HCT116 (cell line): ENCODE data around the gene FAM222B. TPM values are rescaled to one million over a fixed set of nuclear protein-coding genes. Genes with fewer than 3 reads are reported as not detected.

ENCODE experiments used
- ATAC-seq: fragments of 200-7000 bp; cut with Tn5 transposase; 2 replicates; pipeline ENCODE4 v1.9.1; 2020; ENCODE audit warnings: mild to moderate bottlenecking, moderate library complexity
- BruUV-seq: library from RNA; stranded (reverse); fragments of 400-500 nt; replicated peaks from 2 replicates; lab custom pipeline; 2021; lab: Mats Ljungman, UMichigan
- CTCF ChIA-PET: fragments of 300-600 bp; sonication (Branson Sonifier 250); formaldehyde crosslinking; loops from one replicate; lab custom pipeline; 2021; ENCODE audit warnings: antibody characterized with exemption; lab: Charles Lee
- POLR2A ChIA-PET: fragments of 300-600, 350-600 bp; sonication (Branson Sonifier 250); formaldehyde crosslinking; loops from one replicate; lab custom pipeline; 2021; ENCODE audit warnings: antibody characterized with exemption; lab: Charles Lee
- RAD21 ChIA-PET, 2 experiments: fragments of 300-600 bp; sonication (Branson Sonifier 250); formaldehyde crosslinking; loops; one replicate each; lab custom pipeline; 2023; ENCODE audit warnings: low total read pairs in 2 of 2; ENCODE audit not compliant: uncharacterized antibody in 2 of 2, unreplicated experiment in 2 of 2, low non-redundant PET in 1 of 2; lab: Charles Lee
- DNase-seq: peaks from one replicate; pipeline ENCODE4 v3.0.0-alpha.2; 2010; ENCODE audit warnings: low read depth, low spot score
- H2AFZ ChIP-seq: fragments of 200-600 bp; shearing (Covaris generic), sonication (generic); 2 replicates; pipeline ENCODE4 v1.6.1; 2017; ENCODE audit warnings: low read depth, mixed run types, mixed read lengths, antibody characterized with exemption, low read length; ENCODE audit not compliant: poor library complexity, severe bottlenecking
- H3K27ac ChIP-seq: 2 replicates; pipeline ENCODE4 v1.5.1; 2012; ENCODE audit warnings: low read depth, low read length
- H3K27me3 ChIP-seq: fragments of 200-600 bp; sonication (generic); 2 replicates; pipeline ENCODE4 v1.6.1; 2016; ENCODE audit warnings: mixed run types, low read length, mixed read lengths; ENCODE audit not compliant: insufficient read depth
- H3K36me3 ChIP-seq, 2 experiments: fragments of 200-500 bp in 1 of 2; fragments of 200-600 bp in 1 of 2; sonication (Bioruptor generic) in 1 of 2; sonication (generic) in 1 of 2; 2 replicates each; pipeline versions ENCODE4 v1.5.1 to v1.6.1; 2014 to 2016; ENCODE audit warnings: low read length in 2 of 2, inconsistent platforms in 1 of 2, mixed read lengths in 1 of 2, mixed run types in 1 of 2; ENCODE audit not compliant: insufficient read depth in 2 of 2, control insufficient read depth in 1 of 2
- H3K4me1 ChIP-seq, 2 experiments: fragments of 200-600 bp in 1 of 2; sonication (generic) in 1 of 2; 2 replicates each; pipeline versions ENCODE4 v1.5.1 to v1.6.1; 2012 to 2017; ENCODE audit warnings: low read length in 2 of 2, inconsistent platforms in 1 of 2, mild to moderate bottlenecking in 1 of 2, mixed read lengths in 1 of 2, mixed run types in 1 of 2, moderate library complexity in 1 of 2; ENCODE audit not compliant: insufficient read depth in 2 of 2, control insufficient read depth in 1 of 2
- H3K4me2 ChIP-seq: fragments of 200-600 bp; sonication (generic); 2 replicates; pipeline ENCODE4 v1.6.1; 2017; ENCODE audit warnings: mixed run types, low read length, mixed read lengths
- H3K4me3 ChIP-seq, 2 experiments: fragments of 200-600 bp in 1 of 2; sonication (generic) in 1 of 2; replicated peaks in 1 of 2; 2 replicates each; pipeline ENCODE4 v1.5.1; 2011 to 2016; ENCODE audit warnings: low read length in 2 of 2, control low read depth in 1 of 2, low read depth in 1 of 2, mild to moderate bottlenecking in 1 of 2, mixed read lengths in 1 of 2, mixed run types in 1 of 2
- H3K79me2 ChIP-seq: fragments of 200-600 bp; sonication (generic); 2 replicates; pipeline ENCODE4 v1.6.1; 2017; ENCODE audit warnings: mild to moderate bottlenecking, mixed run types, low read length, moderate library complexity, mixed read lengths; ENCODE audit not compliant: insufficient read depth
- H3K9ac ChIP-seq: fragments of 200-600 bp; sonication (generic); 2 replicates; pipeline ENCODE4 v1.6.1; 2016; ENCODE audit warnings: low read length, mixed read lengths
- H3K9me2 ChIP-seq: fragments of 200-600 bp; sonication (generic), shearing (Covaris generic); 2 replicates; pipeline ENCODE4 v1.6.1; 2017; ENCODE audit warnings: mixed run types, mild to moderate bottlenecking, moderate library complexity; ENCODE audit not compliant: insufficient read depth
- H3K9me3 ChIP-seq, 2 experiments: fragments of 200-500 bp in 1 of 2; fragments of 200-600 bp in 1 of 2; sonication (Bioruptor generic) in 1 of 2; sonication (generic) in 1 of 2; 2 replicates each; pipeline ENCODE4 v1.6.1; 2014 to 2017; ENCODE audit warnings: low read length in 2 of 2, mixed read lengths in 2 of 2, inconsistent platforms in 1 of 2, low read depth in 1 of 2, mild to moderate bottlenecking in 1 of 2, mixed run types in 1 of 2, moderate library complexity in 1 of 2; ENCODE audit not compliant: control insufficient read depth in 1 of 2, insufficient read depth in 1 of 2
- H4K20me1 ChIP-seq: fragments of 200-600 bp; sonication (generic), shearing (Covaris generic); 2 replicates; pipeline ENCODE4 v1.6.1; 2017; ENCODE audit warnings: mixed run types, mild to moderate bottlenecking, moderate library complexity; ENCODE audit not compliant: insufficient read depth
- ATF3 ChIP-seq: IDR thresholded peaks from 2 replicates; pipeline ENCODE4 v1.6.1; 2012
- CBX3 ChIP-seq: IDR thresholded peaks from 2 replicates; pipeline ENCODE4 v1.6.1; 2012; ENCODE audit warnings: low read depth
- CEBPB ChIP-seq: IDR thresholded peaks from 2 replicates; pipeline ENCODE4 v1.6.1; 2012; ENCODE audit warnings: low read depth
- CTCF ChIP-seq, 3 experiments: fragments of 200-600 bp in 1 of 3; sonication (generic) in 1 of 3; IDR thresholded peaks in 2 of 3; conservative IDR thresholded peaks in 1 of 3; 2 replicates each; pipeline ENCODE4 v1.5.1; 2012 to 2017; ENCODE audit warnings: low read depth in 2 of 3, low read length in 2 of 3, antibody characterized with exemption in 1 of 3, borderline replicate concordance in 1 of 3, control low read depth in 1 of 3, mild to moderate bottlenecking in 1 of 3, mixed read lengths in 1 of 3, mixed run types in 1 of 3, moderate library complexity in 1 of 3; ENCODE audit not compliant: insufficient read depth in 1 of 3
- ELF1 ChIP-seq: IDR thresholded peaks from 2 replicates; pipeline ENCODE4 v1.6.1; 2012; ENCODE audit warnings: low read depth, borderline replicate concordance
- EZH2phosphoT487 ChIP-seq: fragments of 200-600 bp; IDR thresholded peaks from 2 replicates; pipeline ENCODE4 v1.6.1; 2018; ENCODE audit warnings: antibody characterized with exemption, borderline replicate concordance
- FOSL1 ChIP-seq: IDR thresholded peaks from 2 replicates; pipeline ENCODE4 v1.6.1; 2012; ENCODE audit warnings: low read depth
- JUND ChIP-seq: IDR thresholded peaks from 2 replicates; pipeline ENCODE4 v1.6.1; 2012
- RAD21 ChIP-seq: IDR thresholded peaks from 2 replicates; pipeline ENCODE4 v1.6.1; 2012; ENCODE audit warnings: low read depth, mild to moderate bottlenecking
- REST ChIP-seq: IDR thresholded peaks from 2 replicates; pipeline ENCODE4 v1.6.1; 2012; ENCODE audit warnings: low read depth
- SIN3A ChIP-seq: IDR thresholded peaks from 2 replicates; pipeline ENCODE4 v1.6.1; 2012; ENCODE audit warnings: low read depth
- SRF ChIP-seq: IDR thresholded peaks from 2 replicates; pipeline ENCODE4 v1.6.1; 2012; ENCODE audit warnings: low read depth
- TCF7L2 ChIP-seq: IDR thresholded peaks from 2 replicates; pipeline ENCODE4 v1.7.0; 2011; ENCODE audit warnings: borderline replicate concordance, inconsistent platforms; ENCODE audit not compliant: insufficient read depth, insufficient read length; ENCODE audit errors: extremely low read depth
- YY1 ChIP-seq: IDR thresholded peaks from 2 replicates; pipeline ENCODE4 v1.6.1; 2011; ENCODE audit warnings: low read length, low read depth, moderate library complexity, mild to moderate bottlenecking; ENCODE audit not compliant: insufficient replicate concordance; ENCODE audit errors: extremely low read depth
- ZBTB33 ChIP-seq: IDR thresholded peaks from 2 replicates; pipeline ENCODE4 v1.6.1; 2011; ENCODE audit warnings: mild to moderate bottlenecking, low read length, moderate library complexity; ENCODE audit not compliant: insufficient replicate concordance; ENCODE audit errors: extremely low read depth
- ZNF274 ChIP-seq: fragments of 200-500 bp; sonication (Bioruptor generic); IDR thresholded peaks from 2 replicates; pipeline ENCODE4 v1.6.1; 2014; ENCODE audit warnings: mild to moderate bottlenecking, low read depth, low read length, inconsistent platforms
- intact Hi-C: fragments of 100-400 bp; cut with micrococcal nuclease; formaldehyde crosslinking; loops from 2 replicates; pipeline ENCODE4 v1.10.0; 2022
- total RNA-seq: library from RNA; stranded (reverse); gene quantifications from one replicate; pipeline ENCODE4 v1.2.1, GENCODE V29; 2021; ENCODE audit not compliant: unreplicated experiment

FAM222B gene
- total RNA-seq, 1 experiment from 2014 or later = 22.7 TPM

GRCh38 chr17:28743243-28744103, 99.1 kb downstream of the FAM222B start, which contains the start of gene TRAF4:
Gene TRAF4 (plus strand): TSS chr17:28744011. CDS start chr17:28744113, 102 bp downstream.
- POLR2A ChIA-PET = interaction anchor here (0.7 to 11.6 kb wide), 6 partner anchors 8 to 208 kb away, joined by 4 to 149 read pairs (median 6); partner anchors contain the start of genes NEK8, PHF12, RPL23A and TLCD1
- H3K9ac ChIP-seq = peak within 1 kb of the TSS; percentile 100
- peak within 1 kb of the TSS; percentile 97 to 100 for H3K4me3 ChIP-seq
- peaks cover 15% of the 10 kb centered on the region; the same call in 1 of the 2 replicates for H4K20me1 ChIP-seq
- intact Hi-C loops = loop anchor here (1.0 kb wide), 1 partner anchor 16 kb away; no protein-coding TSS in a partner anchor
- H3K27me3 ChIP-seq = no peaks in the 10 kb centered on the region
- peaks cover 13 to 30% of the 10 kb centered on the region in 2 experiments for H3K36me3 ChIP-seq
- no peaks in the 10 kb centered on the region for H3K9me2 ChIP-seq
- RAD21 ChIA-PET = interaction anchor here (0.9 to 1.5 kb wide), 3 partner anchors 15 to 16 kb away, joined by 3 to 19 read pairs (median 3); partner anchors contain the start of genes NEK8 (in 1 of the 2) and TLCD1 (in 1 of the 2)
- no peak within 1 kb of the TSS for H2AFZ ChIP-seq
- H3K4me1 ChIP-seq = peaks cover 34 to 50% of the 10 kb centered on the region in 2 experiments
- CTCF ChIA-PET = interaction anchor here (1.2 to 13.6 kb wide), 2 partner anchors 16 to 20 kb away, joined by 3 to 207 read pairs; partner anchors contain the start of genes NEK8 and TLCD1
- H3K79me2 ChIP-seq = peaks cover 43% of the 10 kb centered on the region
- DNase-seq (peak; percentile 79), ATAC-seq (peak; percentile 75)
- H3K27ac ChIP-seq = peak within 1 kb of the TSS; percentile 98
- BruUV-seq = no TSS peak
- no peaks in the 10 kb centered on the region for H3K9me3 ChIP-seq
- H3K4me2 ChIP-seq = peak within 1 kb of the TSS; percentile 99
- TF ChIP-seq YY1 (no peak), TCF7L2 (peak; percentile 85), ZBTB33 (peak; percentile 75), EZH2phosphoT487 (no peak), RAD21 (no peak), ZNF274 (no peak), ATF3 (no peak), CTCF (IDR thresholded peaks at IDR 0.05 in 2 of 3, conservative IDR thresholded peaks at IDR 0.05 in 1 of 3; ENCODE audit: borderline replicate concordance in 1 of 3, insufficient read depth in 1 of 3, low read depth in 2 of 3, low read length in 2 of 3) (0 out of 6 replicates have a peak, but pooled peaks of 1 of the 3 experiments have one; percentile 1), ELF1 (no peak), JUND (no peak; the same call in 1 of the 2 replicates), CEBPB (no peak), FOSL1 (no peak; the same call in 1 of the 2 replicates), CBX3 (no peak), SIN3A (0 out of 2 replicates have a peak, but pooled peaks have one; percentile 63), REST (no peak), SRF (no peak)
